Kidney epithelial cell (primary cell): ENCODE results near the gene BPIFB3. TPM values are rescaled to one million over a fixed set of nuclear protein-coding genes. Genes with fewer than 3 reads are reported as not detected.

Source experiments
- DNase-seq: peaks from one replicate; pipeline ENCODE4 v3.0.0-alpha.2; 2010; ENCODE audit warnings: low read depth
- H3K27me3 ChIP-seq: 2 replicates; pipeline ENCODE4 v1.6.0; 2011; ENCODE audit warnings: low read length; ENCODE audit not compliant: control insufficient read depth, insufficient read depth
- H3K36me3 ChIP-seq: 2 replicates; pipeline ENCODE4 v1.5.1; 2011; ENCODE audit warnings: low read length; ENCODE audit not compliant: control insufficient read depth, insufficient read depth
- H3K4me3 ChIP-seq: 2 replicates; pipeline ENCODE4 v1.5.1; 2011; ENCODE audit warnings: low read depth, mild to moderate bottlenecking, control low read depth, low read length
- total RNA-seq: library from RNA; depleted of rRNA; stranded (reverse); fragments of >200 nt; gene quantifications from 2 replicates; pipeline ENCODE4 v1.2.3, GENCODE V29; 2015
- TF ChIP-seq, protein P1 (sequence below): IDR thresholded peaks from 2 replicates; pipeline ENCODE4 v1.5.1; 2011; ENCODE audit warnings: mild to moderate bottlenecking, moderate library complexity, low read length, control low read depth, inconsistent platforms; ENCODE audit not compliant: insufficient read depth, poor library complexity, severe bottlenecking

The BPIFB3 gene
- total RNA-seq, 1 donor from 2014 or later, result not detected

DNA sequence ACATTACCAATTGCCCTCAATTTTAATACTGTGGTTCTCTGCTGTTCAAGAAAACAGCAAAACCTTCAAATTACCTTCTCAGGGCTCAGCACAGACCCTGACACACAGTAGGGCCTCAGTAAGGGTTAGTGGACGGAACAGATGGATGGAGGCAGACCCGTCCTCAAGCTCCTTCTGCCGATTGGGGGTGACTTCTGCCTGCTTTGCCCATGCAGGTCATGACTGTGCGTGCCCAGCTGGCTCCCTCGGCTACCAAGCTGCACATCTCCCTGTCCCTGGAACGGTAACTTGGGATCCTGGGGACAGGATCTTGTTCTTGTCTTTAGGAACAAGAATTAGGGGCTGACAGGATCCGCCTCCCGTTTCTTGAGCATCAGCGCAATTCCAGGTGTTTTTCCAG lies 16.0 kb downstream of the BPIFB3 start:
- Histone ChIP-seq H3K27me3 (no peaks in the 10 kb centered on the region), H3K36me3 (no peaks in the 10 kb centered on the region), H3K4me3 (no peak overlapping the region)
- TF ChIP-seq, protein P1, sequence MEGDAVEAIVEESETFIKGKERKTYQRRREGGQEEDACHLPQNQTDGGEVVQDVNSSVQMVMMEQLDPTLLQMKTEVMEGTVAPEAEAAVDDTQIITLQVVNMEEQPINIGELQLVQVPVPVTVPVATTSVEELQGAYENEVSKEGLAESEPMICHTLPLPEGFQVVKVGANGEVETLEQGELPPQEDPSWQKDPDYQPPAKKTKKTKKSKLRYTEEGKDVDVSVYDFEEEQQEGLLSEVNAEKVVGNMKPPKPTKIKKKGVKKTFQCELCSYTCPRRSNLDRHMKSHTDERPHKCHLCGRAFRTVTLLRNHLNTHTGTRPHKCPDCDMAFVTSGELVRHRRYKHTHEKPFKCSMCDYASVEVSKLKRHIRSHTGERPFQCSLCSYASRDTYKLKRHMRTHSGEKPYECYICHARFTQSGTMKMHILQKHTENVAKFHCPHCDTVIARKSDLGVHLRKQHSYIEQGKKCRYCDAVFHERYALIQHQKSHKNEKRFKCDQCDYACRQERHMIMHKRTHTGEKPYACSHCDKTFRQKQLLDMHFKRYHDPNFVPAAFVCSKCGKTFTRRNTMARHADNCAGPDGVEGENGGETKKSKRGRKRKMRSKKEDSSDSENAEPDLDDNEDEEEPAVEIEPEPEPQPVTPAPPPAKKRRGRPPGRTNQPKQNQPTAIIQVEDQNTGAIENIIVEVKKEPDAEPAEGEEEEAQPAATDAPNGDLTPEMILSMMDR, result no peak
- DNase-seq, result no peak

DNA sequence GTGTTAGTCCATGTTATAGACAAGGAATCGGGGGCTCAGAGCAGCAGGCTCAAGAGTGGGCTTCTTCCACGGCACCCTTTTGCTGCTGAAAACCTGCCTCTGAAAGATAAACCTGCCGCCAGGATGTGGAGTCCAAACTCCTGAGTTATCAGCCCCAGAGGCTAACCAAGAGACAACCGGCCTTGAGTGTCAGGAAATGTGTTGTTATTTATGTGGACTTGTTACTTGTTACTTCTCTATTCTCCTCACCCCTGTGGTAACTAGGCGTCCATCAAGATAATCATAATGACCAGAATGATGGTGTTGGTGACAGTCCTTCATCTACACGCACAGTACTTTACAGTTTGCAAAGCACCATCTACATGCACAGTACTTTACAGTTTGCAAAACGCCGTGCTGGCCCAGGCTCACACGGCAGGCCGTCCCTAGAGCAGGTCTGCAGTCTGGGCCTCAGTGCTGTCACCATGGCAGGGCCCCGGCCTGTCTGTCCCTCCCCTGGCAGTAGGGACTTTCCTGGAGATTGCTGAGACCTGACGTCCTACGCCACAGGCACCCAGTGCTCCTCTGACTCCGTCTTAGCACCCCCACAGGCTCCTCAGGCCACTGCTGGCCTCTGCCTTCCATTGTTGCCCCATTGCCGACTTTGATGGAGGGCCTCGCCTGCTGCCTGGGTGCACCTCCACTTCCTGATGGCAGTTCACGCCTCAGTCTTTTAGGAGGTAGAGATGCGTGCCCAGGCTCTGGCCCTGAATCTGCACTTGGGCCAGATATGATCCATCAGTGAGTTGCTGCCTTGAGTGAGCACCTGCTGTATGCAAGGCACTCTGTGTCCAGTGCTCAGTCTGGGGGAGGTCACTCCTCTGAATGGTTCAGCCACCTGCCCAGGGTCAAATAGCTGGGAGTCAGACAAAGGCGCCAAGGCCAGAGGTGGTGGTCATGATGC lies 16.7 kb downstream of the BPIFB3 start:
- Histone ChIP-seq H3K27me3 (no peaks in the 10 kb centered on the region), H3K36me3 (no peaks in the 10 kb centered on the region), H3K4me3 (no peak overlapping the region)
- DNase-seq, result no peak
- TF ChIP-seq, protein P1, result no peak

DNA sequence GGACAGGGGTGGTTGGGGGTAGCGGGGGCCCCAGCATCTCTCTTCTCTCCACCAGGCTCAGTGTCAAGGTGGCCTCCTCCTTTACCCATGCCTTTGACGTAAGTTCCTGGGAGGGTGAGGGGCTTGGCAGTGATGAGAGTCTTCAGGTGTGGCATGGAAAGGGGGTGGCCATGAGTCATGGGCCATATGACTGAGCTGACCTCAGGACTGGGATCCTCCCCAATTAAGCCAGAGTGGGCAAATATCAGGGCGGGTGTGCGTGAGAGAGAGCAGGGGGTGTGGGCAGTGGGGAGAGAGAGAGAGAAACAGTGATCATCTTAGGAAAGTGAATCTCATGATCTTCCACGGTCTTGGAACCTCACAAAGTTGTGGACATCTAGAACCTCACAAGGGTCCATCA lies 17.5 kb downstream of the BPIFB3 start:
- TF ChIP-seq, protein P1, result no peak
- DNase-seq, result no peak
- Histone ChIP-seq H3K4me3 (no peak overlapping the region), H3K36me3 (no peaks in the 10 kb centered on the region), H3K27me3 (no peaks in the 10 kb centered on the region)

DNA sequence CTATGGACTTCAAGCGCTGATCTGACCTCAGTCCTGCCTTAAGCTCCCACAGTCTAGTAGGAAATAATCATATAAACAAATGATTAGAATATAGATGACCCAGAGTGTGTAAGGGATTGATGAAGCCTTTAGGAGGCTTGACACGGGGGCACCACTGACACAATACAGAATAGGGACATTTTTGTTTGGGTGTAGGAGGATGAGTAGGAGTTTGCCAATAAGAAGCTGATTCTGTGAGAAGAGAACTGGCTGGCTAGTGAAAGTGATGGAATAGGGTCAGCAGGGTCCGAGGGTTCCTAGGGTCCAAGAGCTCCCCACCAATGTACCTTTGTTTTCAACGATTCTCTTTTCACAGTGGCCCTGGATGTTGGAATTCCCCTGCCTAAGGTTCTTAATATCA lies 18.7 kb downstream of the BPIFB3 start:
- no peaks in the 10 kb centered on the region for H3K36me3 ChIP-seq
- no peaks in the 10 kb centered on the region for H3K27me3 ChIP-seq
- DNase-seq, result no peak
- no peak overlapping the region for H3K4me3 ChIP-seq
- TF ChIP-seq, protein P1, result no peak

DNA sequence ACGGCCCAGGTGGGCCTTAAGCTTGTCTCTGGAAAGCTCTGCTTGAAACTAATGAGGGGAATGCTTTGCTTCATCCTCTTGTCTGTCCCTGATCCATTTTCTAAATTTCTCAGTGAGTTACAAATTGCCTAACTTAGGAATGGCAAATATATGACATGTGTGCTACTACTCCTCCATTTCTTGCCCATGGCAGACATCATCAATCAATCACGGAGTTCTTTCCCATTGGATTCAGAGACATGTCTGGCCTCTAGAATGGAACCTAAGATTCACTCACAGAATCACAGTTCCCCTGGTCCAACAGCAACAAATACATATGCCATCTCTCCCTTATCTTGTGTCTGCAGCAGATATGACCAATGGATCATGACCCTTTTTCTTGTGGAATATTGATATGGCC lies 19.1 kb downstream of the BPIFB3 start:
- no peaks in the 10 kb centered on the region for H3K36me3 ChIP-seq
- H3K4me3 ChIP-seq, result no peak overlapping the region
- DNase-seq, result no peak
- TF ChIP-seq, protein P1, result no peak
- no peaks in the 10 kb centered on the region for H3K27me3 ChIP-seq

DNA sequence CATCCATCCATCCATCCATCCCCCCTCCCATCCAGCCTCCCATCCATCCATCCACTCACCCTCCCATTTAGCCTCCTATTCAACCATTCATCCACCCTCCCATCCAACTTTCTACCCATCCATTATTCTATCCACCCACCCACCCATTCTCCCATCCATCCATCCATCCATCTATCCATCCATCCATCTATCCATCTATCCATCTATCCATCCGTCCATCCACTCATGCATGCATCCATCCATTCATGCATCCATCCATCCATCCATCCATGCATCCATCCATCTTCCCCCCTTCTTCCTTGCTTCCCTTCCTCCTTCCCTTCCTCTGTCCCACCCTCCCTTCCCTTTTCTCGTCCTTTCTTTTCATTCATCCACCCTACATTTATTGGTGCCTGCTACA lies 21.0 kb downstream of the BPIFB3 start:
- Histone ChIP-seq H3K36me3 (no peaks in the 10 kb centered on the region), H3K4me3 (no peak overlapping the region), H3K27me3 (no peaks in the 10 kb centered on the region)
- DNase-seq, result no peak
- TF ChIP-seq, protein P1, result no peak
